NB4 (cell line): Measurements from ENCODE around the gene IMMP2L.

Experiments used
- DNase-seq: peaks from one replicate; pipeline ENCODE4 v3.0.0; 2010; ENCODE audit warnings: low read depth
- H3K4me3 ChIP-seq: one replicate; pipeline ENCODE4 v1.5.1; 2011; ENCODE audit warnings: mild to moderate bottlenecking, low read depth, low read length, moderate library complexity
- MYC ChIP-seq: IDR thresholded peaks from 2 replicates; pipeline ENCODE4 v1.6.1; 2011; ENCODE audit warnings: low read depth, low read length
- POLR2A ChIP-seq: IDR thresholded peaks from 2 replicates; pipeline ENCODE4 v1.6.1; 2011; ENCODE audit warnings: mild to moderate bottlenecking; ENCODE audit not compliant: insufficient read length; ENCODE audit errors: extremely low read depth
- TF ChIP-seq, protein P1 (sequence below): IDR thresholded peaks from 2 replicates; pipeline ENCODE4 v1.6.1; 2011; ENCODE audit warnings: low read depth, low read length
- TF ChIP-seq, protein P2 (sequence below): IDR thresholded peaks from one replicate; pipeline ENCODE4 v1.5.1; 2012; ENCODE audit warnings: low read depth, low read length

The IMMP2L gene

DNA sequence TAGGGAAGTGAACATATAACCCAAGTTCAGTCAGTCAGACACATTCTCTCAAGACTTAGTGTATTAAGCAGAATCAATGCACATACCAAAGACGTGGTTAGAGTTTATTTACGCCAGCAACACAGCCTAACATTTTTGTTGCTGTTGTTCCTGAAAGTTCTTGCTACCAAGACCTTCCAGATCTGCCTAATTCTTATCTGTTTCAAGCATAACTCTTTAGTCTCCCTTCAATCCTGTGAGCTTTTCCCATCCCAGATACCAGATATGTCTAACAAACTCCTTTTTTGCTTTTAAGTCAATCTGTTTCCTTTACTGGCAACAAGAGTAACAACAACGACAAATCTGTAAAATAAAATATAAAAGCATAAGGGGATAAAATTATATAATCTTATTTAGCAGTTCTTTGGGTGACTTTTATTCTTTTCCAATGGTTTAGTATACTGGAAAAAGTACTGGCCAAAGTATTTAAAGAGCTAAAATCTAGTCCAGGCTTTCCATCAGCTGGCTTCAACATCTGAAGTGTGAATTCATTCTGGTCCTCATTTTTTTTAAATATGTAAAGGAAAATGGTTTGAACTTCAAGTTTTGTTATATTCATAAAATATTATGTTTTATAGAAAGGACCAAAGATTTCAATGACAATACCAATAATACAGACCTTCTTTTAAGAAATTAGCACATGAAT lies 193.8 kb downstream of the IMMP2L start:
- no peak for DNase-seq
- no peak overlapping the region for H3K4me3 ChIP-seq
- TF ChIP-seq MYC (no peak), POLR2A (no peak)

DNA sequence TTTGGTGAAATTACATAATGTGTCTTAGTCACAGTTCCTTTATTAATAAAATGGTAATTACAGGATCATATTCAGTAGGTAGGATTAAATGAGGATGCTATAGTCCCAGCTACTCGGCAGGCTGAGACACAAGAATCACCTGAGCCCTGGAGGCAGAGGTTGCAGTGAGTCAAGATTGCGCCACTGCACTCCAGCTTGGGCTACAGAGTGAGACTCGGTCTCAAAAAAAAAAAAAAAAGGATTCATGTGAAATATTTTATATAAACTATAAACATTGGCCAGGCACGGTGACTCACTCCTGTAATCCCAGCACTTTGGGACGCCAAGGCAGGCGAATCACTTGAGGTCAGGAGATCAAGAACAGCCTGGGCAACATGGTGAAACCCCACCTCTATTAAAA lies 197.9 kb downstream of the IMMP2L start:
- no peak overlapping the region for H3K4me3 ChIP-seq
- TF ChIP-seq, protein P1, sequence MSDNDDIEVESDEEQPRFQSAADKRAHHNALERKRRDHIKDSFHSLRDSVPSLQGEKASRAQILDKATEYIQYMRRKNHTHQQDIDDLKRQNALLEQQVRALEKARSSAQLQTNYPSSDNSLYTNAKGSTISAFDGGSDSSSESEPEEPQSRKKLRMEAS = no peak
- no peak for TF ChIP-seq POLR2A
- TF ChIP-seq, protein P2, sequence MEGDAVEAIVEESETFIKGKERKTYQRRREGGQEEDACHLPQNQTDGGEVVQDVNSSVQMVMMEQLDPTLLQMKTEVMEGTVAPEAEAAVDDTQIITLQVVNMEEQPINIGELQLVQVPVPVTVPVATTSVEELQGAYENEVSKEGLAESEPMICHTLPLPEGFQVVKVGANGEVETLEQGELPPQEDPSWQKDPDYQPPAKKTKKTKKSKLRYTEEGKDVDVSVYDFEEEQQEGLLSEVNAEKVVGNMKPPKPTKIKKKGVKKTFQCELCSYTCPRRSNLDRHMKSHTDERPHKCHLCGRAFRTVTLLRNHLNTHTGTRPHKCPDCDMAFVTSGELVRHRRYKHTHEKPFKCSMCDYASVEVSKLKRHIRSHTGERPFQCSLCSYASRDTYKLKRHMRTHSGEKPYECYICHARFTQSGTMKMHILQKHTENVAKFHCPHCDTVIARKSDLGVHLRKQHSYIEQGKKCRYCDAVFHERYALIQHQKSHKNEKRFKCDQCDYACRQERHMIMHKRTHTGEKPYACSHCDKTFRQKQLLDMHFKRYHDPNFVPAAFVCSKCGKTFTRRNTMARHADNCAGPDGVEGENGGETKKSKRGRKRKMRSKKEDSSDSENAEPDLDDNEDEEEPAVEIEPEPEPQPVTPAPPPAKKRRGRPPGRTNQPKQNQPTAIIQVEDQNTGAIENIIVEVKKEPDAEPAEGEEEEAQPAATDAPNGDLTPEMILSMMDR = no peak
- TF ChIP-seq MYC = no peak
- DNase-seq = no peak

DNA sequence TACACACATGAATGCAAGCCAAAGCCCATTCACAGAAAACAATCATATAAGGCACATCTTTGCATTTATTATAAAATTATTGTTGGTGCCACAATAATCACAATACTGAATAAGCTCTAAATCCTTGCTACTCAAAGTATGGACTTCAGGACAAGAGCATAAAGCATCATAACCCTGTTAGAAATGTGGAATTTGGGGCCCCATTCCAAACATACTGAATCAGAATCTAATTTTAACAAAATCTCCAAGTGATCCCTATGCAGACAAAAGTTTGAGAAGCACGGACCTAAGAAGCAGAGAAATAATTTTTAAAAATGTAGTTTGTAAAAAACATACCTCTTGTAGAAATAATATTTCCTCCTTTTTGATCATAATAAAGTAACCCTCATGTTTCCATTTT lies 199.2 kb downstream of the IMMP2L start:
- no peak overlapping the region for H3K4me3 ChIP-seq
- no peak for DNase-seq
- TF ChIP-seq, protein P2 = no peak
- TF ChIP-seq, protein P1 = no peak
- TF ChIP-seq MYC (no peak), POLR2A (no peak)

DNA sequence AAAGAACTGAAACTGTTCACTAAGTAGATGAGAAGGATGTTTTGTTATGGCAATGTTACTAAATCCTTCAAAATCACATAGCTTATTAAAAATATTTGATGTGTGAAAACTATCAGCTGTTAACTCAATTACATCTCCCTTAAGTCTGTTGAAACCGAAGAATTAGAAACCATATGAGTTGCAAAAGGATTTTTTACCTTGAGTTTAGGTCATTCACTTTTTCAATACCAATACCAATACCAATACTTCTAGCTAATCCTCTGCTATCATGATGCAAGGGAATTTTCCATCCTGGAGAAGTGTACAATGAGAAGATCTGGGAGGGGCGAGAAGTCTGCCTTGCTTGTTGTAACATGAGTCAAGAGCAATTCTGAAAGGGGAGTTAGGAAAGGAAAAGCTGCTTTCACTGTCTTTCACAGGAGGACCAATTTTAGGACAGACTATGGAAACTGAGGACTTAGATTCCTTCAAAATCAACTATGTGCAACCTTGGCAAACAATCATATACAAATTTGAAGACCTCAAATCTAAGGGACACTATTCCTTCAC lies 199.7 kb downstream of the IMMP2L start:
- no peak overlapping the region for H3K4me3 ChIP-seq
- DNase-seq = no peak

DNA sequence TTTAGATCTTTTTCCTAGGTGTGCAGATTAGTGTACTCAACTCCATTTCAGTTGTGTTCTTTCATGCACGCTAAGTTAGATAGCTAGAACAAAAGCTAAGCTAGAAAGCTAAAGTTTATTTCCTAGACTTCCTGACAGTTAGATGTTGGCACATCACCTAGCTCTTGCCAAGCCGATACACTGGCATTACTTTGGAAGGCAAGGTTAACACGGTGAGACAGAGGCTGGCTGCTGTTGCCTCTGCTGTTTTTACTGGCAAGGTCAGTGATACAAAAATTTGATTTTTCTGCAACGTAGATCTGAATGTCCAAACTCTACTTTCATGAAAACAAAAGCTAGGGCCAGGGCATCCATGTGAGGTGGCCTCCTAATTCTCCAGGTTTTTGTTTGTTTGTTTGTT lies 203.4 kb downstream of the IMMP2L start:
- H3K4me3 ChIP-seq = no peak overlapping the region
- no peak for DNase-seq
- TF ChIP-seq, protein P2 = no peak
- TF ChIP-seq POLR2A (no peak), MYC (no peak)

More for the DNA sequence above, 199.7 kb downstream of the IMMP2L start:
- TF ChIP-seq MYC (no peak), POLR2A (no peak)
- TF ChIP-seq, protein P2 = no peak
- TF ChIP-seq, protein P1 = no peak

DNA sequence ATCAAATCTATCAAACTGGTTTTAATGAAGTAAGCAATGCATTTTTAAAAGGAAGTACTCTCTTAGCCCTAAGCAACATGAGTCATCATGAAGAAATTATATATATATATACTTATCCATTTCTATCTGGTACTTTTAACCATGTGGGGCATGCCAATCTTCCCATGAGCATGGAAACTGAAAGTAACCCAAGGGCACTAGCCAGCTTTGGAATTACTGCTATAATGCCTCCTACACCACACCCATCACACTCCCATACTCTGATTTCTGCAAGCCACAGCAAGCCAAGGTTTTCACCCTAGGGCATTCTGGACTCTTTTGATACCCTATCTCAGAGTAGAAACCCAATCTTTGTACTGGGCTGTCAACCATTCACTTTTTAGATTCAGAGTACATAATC lies 204.6 kb downstream of the IMMP2L start:
- no peak overlapping the region for H3K4me3 ChIP-seq
- DNase-seq = no peak
- TF ChIP-seq, protein P1 = no peak

DNA sequence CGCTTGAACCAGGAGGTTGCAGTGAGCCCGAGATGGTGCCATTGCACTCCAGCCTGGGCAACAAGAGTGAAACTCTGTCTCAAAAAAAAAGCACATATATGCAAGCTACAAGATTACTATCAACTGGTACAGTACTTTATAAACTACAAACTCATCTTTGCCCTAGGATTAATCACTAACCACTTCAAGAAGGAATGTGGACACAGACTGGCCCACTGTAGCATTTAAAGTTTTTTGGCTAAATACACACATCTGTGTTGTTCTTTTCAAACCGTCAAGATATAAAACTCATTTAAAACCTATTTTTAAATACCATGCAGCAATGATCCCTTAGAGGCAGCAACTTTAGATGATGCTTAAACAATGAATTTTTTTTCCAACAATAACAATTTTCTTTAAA lies 205.4 kb downstream of the IMMP2L start:
- H3K4me3 ChIP-seq = no peak overlapping the region

More for the DNA sequence above, 205.4 kb downstream of the IMMP2L start:
- TF ChIP-seq, protein P1 = no peak
- TF ChIP-seq MYC = no peak
- no peak for TF ChIP-seq POLR2A
- TF ChIP-seq, protein P2 = no peak
- DNase-seq = no peak
